KBM-7 (cell line): Measurements from ENCODE around the gene MACROD2.
A peak's percentile ranks its signal among the peaks of the same experiment; 100 is the strongest.

Experiments used
- DNase-seq: peaks from one replicate; pipeline ENCODE4 v3.0.0-alpha.2; 2015
- in situ Hi-C: fragments of 300-500 bp; cut with MboI; formaldehyde crosslinking; loops from 2 replicates; pipeline ENCODE4 v1.14.3; 2020; ENCODE audit warnings: low sequenced_read_pairs, low pct_unique_long_range_greater_than_20kb, mixed read lengths

MACROD2 gene

GRCh38 chr20:14830466-14830865, 835.1 kb downstream of the MACROD2 start:
- no peak for DNase-seq
- in situ Hi-C loops = no loop called here

- in situ Hi-C loops = no loop called here
- DNase-seq = no peak
Observed at GRCh38 chr20:14830899-14831298, 835.6 kb downstream of the MACROD2 start.

GRCh38 chr20:14832630-14833029, 837.3 kb downstream of the MACROD2 start:
- in situ Hi-C loops = no loop called here
- no peak for DNase-seq

- in situ Hi-C loops = no loop called here
- DNase-seq = no peak
Observed at GRCh38 chr20:14838663-14839628, 843.6 kb downstream of the MACROD2 start.

- no peak for DNase-seq
- in situ Hi-C loops = no loop called here
Observed at GRCh38 chr20:14845199-14846160, 850.2 kb downstream of the MACROD2 start.

GRCh38 chr20:14848806-14849205, 853.5 kb downstream of the MACROD2 start:
- DNase-seq = no peak
- in situ Hi-C loops = no loop called here

- in situ Hi-C loops = no loop called here
- no peak for DNase-seq
Observed at GRCh38 chr20:14853079-14853478, 857.8 kb downstream of the MACROD2 start.

- in situ Hi-C loops = no loop called here
- DNase-seq = no peak
Observed at GRCh38 chr20:14855171-14855570, 859.9 kb downstream of the MACROD2 start.

GRCh38 chr20:14859627-14860026, 864.3 kb downstream of the MACROD2 start:
- DNase-seq = no peak
- in situ Hi-C loops = no loop called here

- in situ Hi-C loops = no loop called here
- DNase-seq = no peak
Observed at GRCh38 chr20:14860410-14860814, 865.1 kb downstream of the MACROD2 start.

GRCh38 chr20:14861028-14861699, 865.8 kb downstream of the MACROD2 start:
- peak; percentile 28 for DNase-seq
- in situ Hi-C loops = no loop called here

GRCh38 chr20:14865169-14865568, 869.9 kb downstream of the MACROD2 start:
- no peak for DNase-seq
- in situ Hi-C loops = no loop called here

- in situ Hi-C loops = no loop called here
- no peak for DNase-seq
Observed at GRCh38 chr20:14865731-14866130, 870.4 kb downstream of the MACROD2 start.

GRCh38 chr20:14866841-14867514, 871.7 kb downstream of the MACROD2 start:
- in situ Hi-C loops = no loop called here
- no peak for DNase-seq

- in situ Hi-C loops = no loop called here
Observed at GRCh38 chr20:14877301-14878028, 882.1 kb downstream of the MACROD2 start.

GRCh38 chr20:14878676-14879019, 883.3 kb downstream of the MACROD2 start:
- in situ Hi-C loops = no loop called here
- no peak for DNase-seq

More at GRCh38 chr20:14877301-14878028, 882.1 kb downstream of the MACROD2 start:
- no peak for DNase-seq

GRCh38 chr20:14879020-14879697, 883.8 kb downstream of the MACROD2 start:
- no peak for DNase-seq
- in situ Hi-C loops = no loop called here

- DNase-seq = no peak
- in situ Hi-C loops = no loop called here
Observed at GRCh38 chr20:14879839-14880238, 884.5 kb downstream of the MACROD2 start.
